ENCODE results near the gene CUBN. TPM values are rescaled to one million over a fixed set of nuclear protein-coding genes. Genes with fewer than 3 reads are reported as not detected.

CUBN gene
- total and polyA plus RNA-seq, 9 of the 15 experiments (the other 6 are each of a cell fraction or from before 2014, with no cell fraction given), result 0.04 to 0.33 (median 0.09) TPM

- TF ChIP-seq PBX2 (CRISPR knock-in tag; IDR thresholded peaks at IDR 0.05; ENCODE audit: low read depth) (no peak), PBX2 (tag; conservative IDR thresholded peaks at IDR 0.05; ENCODE audit: low read depth) (peak; percentile 41; the same call in 1 of the 2 replicates), SIN3B (IDR thresholded peaks at IDR 0.05; ENCODE audit: low read depth) (no peak), MEIS2 (IDR thresholded peaks at IDR 0.05; ENCODE audit: partially characterized antibody) (peak; percentile 3), KDM1A (IDR thresholded peaks at IDR 0.05) (peak in 1 of 2 experiments; percentile 31; a peak in 1 of 4 replicates)
- TF ChIP-seq, protein P1, sequence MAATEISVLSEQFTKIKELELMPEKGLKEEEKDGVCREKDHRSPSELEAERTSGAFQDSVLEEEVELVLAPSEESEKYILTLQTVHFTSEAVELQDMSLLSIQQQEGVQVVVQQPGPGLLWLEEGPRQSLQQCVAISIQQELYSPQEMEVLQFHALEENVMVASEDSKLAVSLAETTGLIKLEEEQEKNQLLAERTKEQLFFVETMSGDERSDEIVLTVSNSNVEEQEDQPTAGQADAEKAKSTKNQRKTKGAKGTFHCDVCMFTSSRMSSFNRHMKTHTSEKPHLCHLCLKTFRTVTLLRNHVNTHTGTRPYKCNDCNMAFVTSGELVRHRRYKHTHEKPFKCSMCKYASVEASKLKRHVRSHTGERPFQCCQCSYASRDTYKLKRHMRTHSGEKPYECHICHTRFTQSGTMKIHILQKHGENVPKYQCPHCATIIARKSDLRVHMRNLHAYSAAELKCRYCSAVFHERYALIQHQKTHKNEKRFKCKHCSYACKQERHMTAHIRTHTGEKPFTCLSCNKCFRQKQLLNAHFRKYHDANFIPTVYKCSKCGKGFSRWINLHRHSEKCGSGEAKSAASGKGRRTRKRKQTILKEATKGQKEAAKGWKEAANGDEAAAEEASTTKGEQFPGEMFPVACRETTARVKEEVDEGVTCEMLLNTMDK (IDR thresholded peaks at IDR 0.05; ENCODE audit: borderline replicate concordance, insufficient read depth, low read depth, low read length, poor library complexity, severe bottlenecking), result no peak
These were observed 242.0 kb downstream of the CUBN start (continued) for GRCh38 chr10:16887565-16887964.

All from K562 (cell line).